ENCODE results near the gene KPNA5. TPM values are rescaled to one million over a fixed set of nuclear protein-coding genes. Genes with fewer than 3 reads are reported as not detected.

Gene KPNA5
- total RNA-seq, 1 experiment from 2014 or later: 10.5 TPM

- Histone ChIP-seq H3K27ac (ENCODE audit: insufficient read length, low read depth, low read length) (no peak overlapping the region), H2AFZ (ENCODE audit: low read length) (no peak overlapping the region), H2BK5ac (ENCODE audit: insufficient read length, low read length) (no peak overlapping the region), H2BK15ac (ENCODE audit: low read depth, low read length) (no peak overlapping the region), H2BK12ac (ENCODE audit: insufficient read length, low read depth, low read length) (no peak overlapping the region), H4K8ac (replicated peaks; ENCODE audit: insufficient read length, low read depth, low read length) (no peak overlapping the region), H3K4ac (ENCODE audit: low read depth, low read length) (no peak overlapping the region), H3K9me3 (ENCODE audit: control insufficient read depth, low read depth, low read length) (no peaks in the 10 kb centered on the region), H3K4me1 (ENCODE audit: insufficient read depth, low read length) (no peaks in the 10 kb centered on the region), H4K91ac (ENCODE audit: insufficient read length, low read depth, low read length) (no peak overlapping the region), H3K27me3 (ENCODE audit: insufficient read depth, low read length) (no peaks in the 10 kb centered on the region), H3K79me1 (ENCODE audit: insufficient read depth, low read depth, low read length, poor library complexity, severe bottlenecking) (no peaks in the 10 kb centered on the region), H3K23me2 (ENCODE audit: insufficient read length, low read depth, low read length, poor library complexity, severe bottlenecking) (no peaks in the 10 kb centered on the region), H3K23ac (ENCODE audit: insufficient read length, low read depth, low read length) (no peak overlapping the region), H3K18ac (ENCODE audit: insufficient read length, low read depth, low read length) (no peak overlapping the region), H3K9ac (ENCODE audit: extremely low read depth, insufficient read length, low read length) (no peak overlapping the region), H3T11ph (ENCODE audit: low read length) (no peak overlapping the region), H3K14ac (ENCODE audit: insufficient read depth, low read length) (no peak overlapping the region), H3K4me2 (ENCODE audit: insufficient read depth, insufficient read length, low read length) (no peak overlapping the region), H4K20me1 (ENCODE audit: control insufficient read depth, insufficient read depth, insufficient read length) (no peaks in the 10 kb centered on the region), H2BK120ac (ENCODE audit: low read depth, low read length, poor library complexity, severe bottlenecking) (no peak overlapping the region), H3K56ac (ENCODE audit: insufficient read length, low read depth, low read length) (no peak overlapping the region), H2AK5ac (ENCODE audit: insufficient read length, low read length) (no peak overlapping the region), H2BK20ac (ENCODE audit: low read depth, low read length, poor library complexity, severe bottlenecking) (no peak overlapping the region), H4K5ac (ENCODE audit: insufficient read length, low read depth, low read length) (no peak overlapping the region), H3K79me2 (ENCODE audit: insufficient read depth, low read length) (no peaks in the 10 kb centered on the region)
- WGBS (ENCODE audit: extremely low coverage, insufficient read length, low lambda C conversion rate): no CpG with 5 or more reads among the region's 1 CpG
- Mint-ChIP-seq H3K9me3 (no peaks in the 10 kb centered on the region), H3K36me3 (ENCODE audit: insufficient read depth in 1 of 3, low read depth in 3 of 3) (no peaks in the 10 kb centered on the region), H3K27ac (no peak overlapping the region), H3K4me3 (no peak overlapping the region), H3K27me3 (ENCODE audit: low read depth) (peaks cover 6% of the 10 kb centered on the region), H3K4me1 (no peaks in the 10 kb centered on the region)
- no peak for TF ChIP-seq CTCF (conservative IDR thresholded peaks at IDR 0.05)
- DNase-seq: no peak
These were observed 91.4 kb downstream of the KPNA5 start for GRCh38 chr6:116772450-116772849.

Data from H9 (cell line).